ENCODE data around the gene USO1.

Gene USO1

GRCh38 chr4:75817901-75818300 lies 93.5 kb downstream of the USO1 start:
- no peaks in the 10 kb centered on the region for H3K27me3 ChIP-seq (ENCODE audit: insufficient read depth, poor library complexity, severe bottlenecking)
- DNase-seq (ENCODE audit: low spot score) (no peak), ATAC-seq (ENCODE audit: low read depth) (no peak)
- H3K9me3 ChIP-seq (ENCODE audit: severe bottlenecking), result no peaks in the 10 kb centered on the region
- peaks cover 20% of the 10 kb centered on the region for H3K36me3 ChIP-seq (ENCODE audit: low read depth)
- no peak overlapping the region for H3K4me3 ChIP-seq (ENCODE audit: severe bottlenecking)
- no peaks in the 10 kb centered on the region for H3K4me1 ChIP-seq (ENCODE audit: insufficient read depth, poor library complexity, severe bottlenecking)
- no peak overlapping the region for H3K27ac ChIP-seq (ENCODE audit: poor library complexity, severe bottlenecking)
- no peak for TF ChIP-seq CTCF (IDR thresholded peaks at IDR 0.05; ENCODE audit: poor library complexity, severe bottlenecking)

GRCh38 chr4:75819121-75819520 lies 94.7 kb downstream of the USO1 start:
- H3K36me3 ChIP-seq (ENCODE audit: low read depth), result peaks cover 9% of the 10 kb centered on the region
- H3K27me3 ChIP-seq (ENCODE audit: insufficient read depth, poor library complexity, severe bottlenecking), result no peaks in the 10 kb centered on the region
- no peak overlapping the region for H3K27ac ChIP-seq (ENCODE audit: poor library complexity, severe bottlenecking)
- H3K4me3 ChIP-seq (ENCODE audit: severe bottlenecking), result no peak overlapping the region
- no peaks in the 10 kb centered on the region for H3K9me3 ChIP-seq (ENCODE audit: severe bottlenecking)
- ATAC-seq (ENCODE audit: low read depth) (no peak), DNase-seq (ENCODE audit: low spot score) (no peak)
- no peak for TF ChIP-seq CTCF (IDR thresholded peaks at IDR 0.05; ENCODE audit: poor library complexity, severe bottlenecking)
- no peaks in the 10 kb centered on the region for H3K4me1 ChIP-seq (ENCODE audit: insufficient read depth, poor library complexity, severe bottlenecking)

GRCh38 chr4:75820197-75820596 lies 95.8 kb downstream of the USO1 start:
- no peaks in the 10 kb centered on the region for H3K9me3 ChIP-seq (ENCODE audit: severe bottlenecking)
- no peak overlapping the region for H3K4me3 ChIP-seq (ENCODE audit: severe bottlenecking)
- H3K4me1 ChIP-seq (ENCODE audit: insufficient read depth, poor library complexity, severe bottlenecking), result no peaks in the 10 kb centered on the region
- ATAC-seq (ENCODE audit: low read depth) (no peak), DNase-seq (ENCODE audit: low spot score) (no peak)
- no peaks in the 10 kb centered on the region for H3K27me3 ChIP-seq (ENCODE audit: insufficient read depth, poor library complexity, severe bottlenecking)
- TF ChIP-seq CTCF (IDR thresholded peaks at IDR 0.05; ENCODE audit: poor library complexity, severe bottlenecking), result no peak
- no peak overlapping the region for H3K27ac ChIP-seq (ENCODE audit: poor library complexity, severe bottlenecking)
- peaks cover 4% of the 10 kb centered on the region; the same call in 1 of the 2 replicates for H3K36me3 ChIP-seq (ENCODE audit: low read depth)

- no peaks in the 10 kb centered on the region for H3K27me3 ChIP-seq (ENCODE audit: insufficient read depth, poor library complexity, severe bottlenecking)
- no peak overlapping the region for H3K4me3 ChIP-seq (ENCODE audit: severe bottlenecking)
- H3K9me3 ChIP-seq (ENCODE audit: severe bottlenecking), result no peaks in the 10 kb centered on the region
- no peaks in the 10 kb centered on the region for H3K4me1 ChIP-seq (ENCODE audit: insufficient read depth, poor library complexity, severe bottlenecking)
- TF ChIP-seq CTCF (IDR thresholded peaks at IDR 0.05; ENCODE audit: poor library complexity, severe bottlenecking), result no peak
- no peak for ATAC-seq (ENCODE audit: low read depth)
- H3K36me3 ChIP-seq (ENCODE audit: low read depth), result no peaks in the 10 kb centered on the region
- H3K27ac ChIP-seq (ENCODE audit: poor library complexity, severe bottlenecking), result no peak overlapping the region
- DNase-seq (ENCODE audit: low spot score), result no peak
Observed at GRCh38 chr4:75820676-75821075, 96.3 kb downstream of the USO1 start.

- H3K27ac ChIP-seq (ENCODE audit: poor library complexity, severe bottlenecking), result no peak overlapping the region
- no peak for ATAC-seq (ENCODE audit: low read depth)
Observed at GRCh38 chr4:75821216-75821615, 96.8 kb downstream of the USO1 start.

More at GRCh38 chr4:75821216-75821615, 96.8 kb downstream of the USO1 start:
- Histone ChIP-seq H3K27me3 (ENCODE audit: insufficient read depth, poor library complexity, severe bottlenecking) (no peaks in the 10 kb centered on the region), H3K9me3 (ENCODE audit: severe bottlenecking) (no peaks in the 10 kb centered on the region), H3K4me3 (ENCODE audit: severe bottlenecking) (no peak overlapping the region), H3K4me1 (ENCODE audit: insufficient read depth, poor library complexity, severe bottlenecking) (no peaks in the 10 kb centered on the region), H3K36me3 (ENCODE audit: low read depth) (no peaks in the 10 kb centered on the region)
- no peak for DNase-seq (ENCODE audit: low spot score)
- TF ChIP-seq CTCF (IDR thresholded peaks at IDR 0.05; ENCODE audit: poor library complexity, severe bottlenecking), result no peak
